Measurements from ENCODE around the gene DOCK6.
A peak's percentile ranks its signal among the peaks of the same experiment; 100 is the strongest.

Gene DOCK6

DNA sequence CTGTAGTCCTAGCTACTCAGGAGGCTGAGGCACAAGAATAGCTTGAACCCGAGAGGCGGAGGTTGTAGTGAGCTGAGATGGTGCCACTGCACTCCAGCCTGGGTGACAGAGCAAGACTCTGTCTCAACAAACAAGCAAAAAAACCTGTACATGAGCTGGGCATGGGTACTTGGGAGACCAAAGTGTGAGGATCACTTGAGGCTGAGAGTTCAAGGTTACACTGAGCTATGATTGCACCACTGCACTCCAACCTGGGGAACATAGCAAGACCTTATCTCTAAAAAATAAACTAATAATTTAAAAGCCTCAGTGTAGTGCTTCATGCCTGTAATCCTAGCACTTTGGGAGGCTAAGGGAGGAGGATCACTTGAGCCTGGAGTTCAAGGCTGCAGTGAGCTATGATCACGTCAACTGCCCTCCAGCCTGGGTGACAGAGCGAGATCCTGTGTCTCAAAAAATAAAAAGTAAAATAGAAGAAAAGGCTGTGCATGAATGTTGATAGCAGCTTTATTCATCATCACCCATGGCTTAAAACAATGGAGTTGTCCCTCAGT is 12.3 kb upstream of the DOCK6 start:
- no peak overlapping the region for H3K4me3 ChIP-seq (replicated peaks; ENCODE audit: low read depth, low read length)
- DNase-seq (ENCODE audit: low read depth), result no peak
- TF ChIP-seq, protein P1, sequence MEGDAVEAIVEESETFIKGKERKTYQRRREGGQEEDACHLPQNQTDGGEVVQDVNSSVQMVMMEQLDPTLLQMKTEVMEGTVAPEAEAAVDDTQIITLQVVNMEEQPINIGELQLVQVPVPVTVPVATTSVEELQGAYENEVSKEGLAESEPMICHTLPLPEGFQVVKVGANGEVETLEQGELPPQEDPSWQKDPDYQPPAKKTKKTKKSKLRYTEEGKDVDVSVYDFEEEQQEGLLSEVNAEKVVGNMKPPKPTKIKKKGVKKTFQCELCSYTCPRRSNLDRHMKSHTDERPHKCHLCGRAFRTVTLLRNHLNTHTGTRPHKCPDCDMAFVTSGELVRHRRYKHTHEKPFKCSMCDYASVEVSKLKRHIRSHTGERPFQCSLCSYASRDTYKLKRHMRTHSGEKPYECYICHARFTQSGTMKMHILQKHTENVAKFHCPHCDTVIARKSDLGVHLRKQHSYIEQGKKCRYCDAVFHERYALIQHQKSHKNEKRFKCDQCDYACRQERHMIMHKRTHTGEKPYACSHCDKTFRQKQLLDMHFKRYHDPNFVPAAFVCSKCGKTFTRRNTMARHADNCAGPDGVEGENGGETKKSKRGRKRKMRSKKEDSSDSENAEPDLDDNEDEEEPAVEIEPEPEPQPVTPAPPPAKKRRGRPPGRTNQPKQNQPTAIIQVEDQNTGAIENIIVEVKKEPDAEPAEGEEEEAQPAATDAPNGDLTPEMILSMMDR (IDR thresholded peaks at IDR 0.05; ENCODE audit: low read length, missing control alignments), result no peak

DNA sequence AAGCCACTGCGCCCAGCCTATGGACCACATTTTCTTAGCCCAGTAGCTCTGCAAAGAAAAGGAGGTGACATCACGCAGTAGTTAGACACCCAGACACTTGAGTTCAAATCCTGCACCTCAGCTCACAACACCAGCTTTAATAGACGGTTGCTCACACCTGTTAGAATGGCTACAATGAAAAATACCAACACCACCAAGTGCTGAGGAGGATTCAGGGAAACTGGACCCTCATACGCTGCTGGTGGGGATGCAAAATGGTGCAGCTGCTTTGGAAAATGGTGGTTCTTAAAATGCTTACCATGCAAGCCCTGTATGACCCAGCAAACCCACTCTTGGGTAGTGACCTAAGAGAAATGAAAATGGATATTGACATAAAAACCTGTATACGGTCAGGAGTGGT is 11.7 kb upstream of the DOCK6 start:
- DNase-seq (ENCODE audit: low read depth), result no peak
- TF ChIP-seq, protein P1 (IDR thresholded peaks at IDR 0.05; ENCODE audit: low read length, missing control alignments), result no peak
- no peak overlapping the region for H3K4me3 ChIP-seq (replicated peaks; ENCODE audit: low read depth, low read length)

DNA sequence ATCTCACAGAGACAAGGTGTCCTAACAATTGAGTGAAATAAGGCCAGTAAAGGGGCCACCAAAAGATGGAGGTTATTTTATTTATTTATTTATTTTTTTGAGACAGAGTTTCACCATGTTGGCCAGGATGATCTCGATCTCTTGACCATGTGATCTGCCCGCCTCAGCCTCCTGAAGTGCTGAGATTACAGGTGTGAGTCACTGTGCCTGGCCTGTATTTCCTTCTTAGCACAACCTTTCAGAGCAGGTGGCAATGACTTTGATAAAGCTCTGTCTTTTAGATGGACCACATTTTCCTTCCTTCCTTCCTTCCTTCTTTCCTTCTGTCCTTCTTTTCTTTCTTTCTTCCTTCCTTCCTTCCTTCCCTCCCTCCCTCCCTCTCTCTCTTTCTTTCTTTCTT is 11.0 kb upstream of the DOCK6 start:
- DNase-seq (ENCODE audit: low read depth), result no peak
- TF ChIP-seq, protein P1 (IDR thresholded peaks at IDR 0.05; ENCODE audit: low read length, missing control alignments), result no peak
- H3K4me3 ChIP-seq (replicated peaks; ENCODE audit: low read depth, low read length), result no peak overlapping the region

DNA sequence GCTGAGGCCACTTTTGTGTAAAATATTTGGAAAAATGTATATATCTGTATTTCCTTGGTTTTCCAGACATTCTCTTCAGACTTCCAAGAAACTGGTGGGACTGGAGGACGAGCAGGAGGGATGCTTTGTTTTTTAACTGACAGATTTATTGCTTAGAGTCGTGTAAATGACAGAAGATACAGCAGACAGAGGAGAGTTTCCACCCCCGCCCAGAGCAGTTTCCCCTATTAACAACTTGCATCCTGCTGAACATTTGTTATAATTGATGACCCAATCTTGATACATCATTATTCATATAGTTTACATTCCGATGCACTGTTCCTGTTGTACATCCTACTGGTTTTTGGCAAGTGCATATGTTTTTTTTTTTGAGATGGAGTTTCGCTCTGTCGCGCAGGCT is 7.1 kb upstream of the DOCK6 start:
- TF ChIP-seq, protein P1 (IDR thresholded peaks at IDR 0.05; ENCODE audit: low read length, missing control alignments), result no peak
- peak; percentile 39 for DNase-seq (ENCODE audit: low read depth)
- no peak overlapping the region for H3K4me3 ChIP-seq (replicated peaks; ENCODE audit: low read depth, low read length)

DNA sequence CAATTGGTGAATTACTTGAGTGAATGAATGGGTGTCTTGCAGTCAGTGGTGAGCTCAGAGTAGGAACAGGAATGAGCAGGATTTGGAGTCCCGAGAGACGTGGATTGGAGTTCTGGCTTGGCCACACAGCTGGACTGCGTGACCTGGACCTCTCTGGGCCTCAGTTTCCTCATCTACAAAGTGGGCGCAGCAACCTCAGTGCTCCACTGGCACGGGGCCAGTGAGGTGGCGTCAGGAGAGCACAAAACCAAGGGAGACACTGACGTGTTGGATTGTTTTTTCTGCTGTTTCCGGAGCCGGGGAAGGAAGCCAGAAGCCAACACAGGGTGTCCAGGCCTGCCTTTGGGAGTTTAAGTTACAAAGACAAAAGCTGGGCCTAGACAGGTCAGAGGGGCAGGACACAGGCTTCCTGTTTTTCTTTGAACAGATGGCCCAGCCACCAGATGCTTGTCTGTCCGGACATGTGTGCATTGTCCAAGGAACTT is 6.5 kb upstream of the DOCK6 start:
- DNase-seq (ENCODE audit: low read depth), result peak; percentile 96
- TF ChIP-seq, protein P1 (IDR thresholded peaks at IDR 0.05; ENCODE audit: low read length, missing control alignments), result no peak
- no peak overlapping the region for H3K4me3 ChIP-seq (replicated peaks; ENCODE audit: low read depth, low read length)

DNA sequence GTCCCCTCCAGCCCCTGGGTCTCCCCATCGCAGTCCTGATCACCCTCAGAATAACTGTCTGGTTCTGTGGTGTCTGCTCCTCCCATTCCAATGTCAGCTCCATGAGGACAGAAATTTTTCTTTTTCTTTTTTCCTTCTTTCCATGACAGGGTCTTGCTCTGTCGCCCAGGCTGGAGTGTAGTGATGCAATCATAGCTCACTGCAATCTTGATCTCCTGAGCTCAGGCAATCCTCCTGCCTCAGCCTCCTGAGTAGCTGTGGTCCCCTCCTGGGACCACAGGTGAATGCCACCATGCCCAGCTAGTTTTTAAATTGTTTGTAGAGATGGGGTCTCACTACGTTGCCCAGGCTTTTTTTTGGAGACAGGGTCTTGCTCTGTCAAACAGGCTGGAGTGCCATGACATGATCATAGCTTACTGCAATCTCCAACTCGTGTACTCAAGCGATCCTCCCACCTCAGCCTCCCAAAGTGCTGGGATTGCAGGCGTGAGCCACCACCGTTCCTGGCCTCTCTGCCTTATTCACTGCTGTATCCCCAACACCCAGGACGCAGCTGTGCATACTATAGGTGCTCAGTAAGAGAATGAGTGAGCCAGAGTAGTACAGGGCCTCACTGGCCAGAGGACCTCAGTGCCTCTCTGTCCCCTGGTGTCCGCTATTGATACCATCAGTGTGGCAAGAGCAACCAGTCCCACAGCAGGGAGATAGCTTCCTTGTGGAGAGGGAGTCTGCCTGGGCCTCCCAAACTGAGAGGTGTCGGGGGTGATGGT is 5.2 kb upstream of the DOCK6 start:
- DNase-seq (ENCODE audit: low read depth), result no peak
- no peak overlapping the region for H3K4me3 ChIP-seq (replicated peaks; ENCODE audit: low read depth, low read length)
- TF ChIP-seq, protein P1 (IDR thresholded peaks at IDR 0.05; ENCODE audit: low read length, missing control alignments), result no peak
